BLaER1 (cell line): ENCODE data around the gene AP5B1.
"Not testable (repeated sequence)": the region's sequence is repeated elsewhere in the genome, so short reads cannot be mapped to it uniquely, and the experiment has no call there.

ENCODE experiments used
- H3K27ac ChIP-seq: shearing (Covaris generic); formaldehyde crosslinking; 2 replicates; pipeline ENCODE4 v1.8.1; 2022
- H3K27me3 ChIP-seq: shearing (Covaris generic); formaldehyde crosslinking; 2 replicates; pipeline ENCODE4 v1.8.1; 2022
- H3K36me3 ChIP-seq: shearing (Covaris generic); formaldehyde crosslinking; 2 replicates; pipeline ENCODE4 v1.8.1; 2022
- H3K4me1 ChIP-seq: shearing (Covaris generic); formaldehyde crosslinking; 2 replicates; pipeline ENCODE4 v1.8.1; 2022
- H3K4me2 ChIP-seq: shearing (Covaris generic); formaldehyde crosslinking; 2 replicates; pipeline ENCODE4 v1.8.1; 2022
- H3K4me3 ChIP-seq: shearing (Covaris generic); formaldehyde crosslinking; 2 replicates; pipeline ENCODE4 v1.8.1; 2022
- H3K9ac ChIP-seq: shearing (Covaris generic); formaldehyde crosslinking; 2 replicates; pipeline ENCODE4 v1.8.1; 2022
- H3K9me3 ChIP-seq: shearing (Covaris generic); formaldehyde crosslinking; 2 replicates; pipeline ENCODE4 v1.8.1; 2022
- H4K20me1 ChIP-seq: shearing (Covaris generic); formaldehyde crosslinking; 2 replicates; pipeline ENCODE4 v1.8.1; 2022
- Cebpa-rat ChIP-seq: shearing (Covaris generic); IDR thresholded peaks from 2 replicates; pipeline ENCODE4 v1.8.1; 2022

AP5B1 gene

DNA sequence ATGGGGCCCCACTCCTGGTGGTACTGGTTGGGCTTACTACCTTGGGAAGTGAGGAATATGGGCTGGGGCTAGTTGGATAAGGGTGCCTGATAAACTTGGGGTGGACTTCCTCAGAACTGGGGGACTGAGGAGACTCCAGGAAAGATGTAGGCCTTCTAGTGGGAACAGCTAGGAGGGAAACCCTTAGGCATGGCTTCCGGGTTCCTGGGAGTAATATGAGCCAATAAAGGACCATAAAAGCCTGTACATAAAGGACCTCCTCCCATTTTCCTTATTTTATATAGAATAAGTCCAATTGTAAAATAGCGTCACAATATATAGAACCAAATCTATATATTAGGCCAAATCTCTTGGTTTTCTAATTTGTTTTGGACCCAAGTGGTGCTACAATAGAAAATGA is 41.8 kb downstream of the AP5B1 start:
- H3K4me3 ChIP-seq = no peak overlapping the region

DNA sequence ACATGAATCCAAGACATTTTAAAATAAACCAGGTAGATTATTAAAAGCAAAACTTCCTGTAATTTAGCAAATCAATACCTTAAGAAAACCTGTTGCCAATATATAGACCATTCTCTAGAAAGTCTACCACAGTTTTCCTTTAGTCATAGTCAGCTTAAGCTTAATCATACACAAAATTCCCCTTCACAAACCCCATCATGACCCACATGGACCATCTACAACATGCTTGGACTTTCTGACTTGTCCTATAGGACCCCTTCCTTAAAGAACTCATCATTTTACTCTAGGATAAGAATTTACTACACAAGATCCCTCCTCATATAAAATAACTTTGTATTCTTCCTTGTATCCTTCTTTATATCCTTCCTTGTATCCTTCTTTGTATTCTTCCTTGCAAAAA is 44.0 kb downstream of the AP5B1 start:
- TF ChIP-seq Cebpa-rat = no peak
- Histone ChIP-seq H3K36me3 (no peaks in the 10 kb centered on the region), H3K27me3 (no peaks in the 10 kb centered on the region), H3K9ac (no peak overlapping the region), H3K4me1 (no peaks in the 10 kb centered on the region), H4K20me1 (no peaks in the 10 kb centered on the region), H3K9me3 (peaks cover 43% of the 10 kb centered on the region), H3K4me3 (no peak overlapping the region), H3K27ac (no peak overlapping the region), H3K4me2 (no peak overlapping the region)

More for the DNA sequence above, 41.8 kb downstream of the AP5B1 start:
- Histone ChIP-seq H4K20me1 (no peaks in the 10 kb centered on the region), H3K36me3 (no peaks in the 10 kb centered on the region), H3K4me1 (no peaks in the 10 kb centered on the region), H3K27ac (no peak overlapping the region), H3K4me2 (no peak overlapping the region), H3K9me3 (peaks cover 35% of the 10 kb centered on the region), H3K9ac (no peak overlapping the region), H3K27me3 (no peaks in the 10 kb centered on the region)
- no peak for TF ChIP-seq Cebpa-rat

DNA sequence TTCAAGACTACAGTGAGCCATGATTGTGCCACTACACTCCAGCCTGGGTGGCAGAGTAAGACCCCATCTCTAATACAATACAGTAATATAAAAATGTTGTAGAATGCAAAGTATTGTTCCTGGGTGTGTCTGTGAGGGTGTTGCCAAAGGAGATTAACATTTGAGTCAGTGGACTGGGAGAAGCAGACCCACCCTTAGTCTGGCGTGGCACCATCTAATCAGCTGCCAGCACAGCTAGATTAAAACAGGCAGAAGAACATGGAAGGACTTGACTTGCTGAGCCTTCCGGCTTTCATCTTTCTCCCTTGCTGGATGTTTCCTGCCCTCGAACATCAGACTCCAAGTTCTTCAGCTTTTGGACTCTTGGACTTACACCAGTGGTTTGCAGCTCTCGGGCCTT is 45.7 kb downstream of the AP5B1 start:
- H4K20me1 ChIP-seq, H3K4me2 ChIP-seq, H3K9ac ChIP-seq, H3K4me3 ChIP-seq, H3K27me3 ChIP-seq, H3K27ac ChIP-seq, H3K36me3 ChIP-seq, H3K4me1 ChIP-seq: not testable (repeated sequence)
- H3K9me3 ChIP-seq = peaks cover 47% of the 10 kb centered on the region

DNA sequence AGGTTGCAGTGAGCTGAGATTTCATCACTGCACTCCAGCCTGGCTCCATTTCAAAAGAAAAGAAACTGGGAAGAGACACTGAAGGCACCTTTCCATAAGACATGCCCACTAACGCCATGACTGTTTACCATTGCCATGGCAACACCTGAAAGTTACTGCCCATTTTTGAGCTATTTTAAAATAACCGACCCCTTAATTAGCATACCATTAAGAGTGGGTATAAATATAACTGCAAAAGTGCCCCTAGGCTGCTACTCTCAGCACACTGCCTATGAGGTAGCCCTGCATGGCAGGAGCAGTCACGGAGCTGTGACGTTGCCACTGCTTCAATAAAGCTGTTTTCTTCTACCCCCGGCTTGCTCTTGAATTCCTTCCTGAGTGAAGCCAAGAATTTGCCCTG is 50.3 kb downstream of the AP5B1 start:
- Histone ChIP-seq H3K9me3 (peaks cover 12% of the 10 kb centered on the region), H3K9ac (no peak overlapping the region), H3K4me2 (no peak overlapping the region), H3K27me3 (no peaks in the 10 kb centered on the region), H3K36me3 (no peaks in the 10 kb centered on the region), H3K27ac (no peak overlapping the region), H4K20me1 (no peaks in the 10 kb centered on the region), H3K4me1 (no peaks in the 10 kb centered on the region), H3K4me3 (no peak overlapping the region)
- no peak for TF ChIP-seq Cebpa-rat

- Histone ChIP-seq H3K27me3 (no peaks in the 10 kb centered on the region), H3K4me1 (no peaks in the 10 kb centered on the region), H3K9ac (no peak overlapping the region), H3K4me2 (no peak overlapping the region), H3K27ac (no peak overlapping the region), H3K9me3 (peaks cover 12% of the 10 kb centered on the region), H3K4me3 (no peak overlapping the region), H3K36me3 (no peaks in the 10 kb centered on the region), H4K20me1 (no peaks in the 10 kb centered on the region)
- no peak for TF ChIP-seq Cebpa-rat
Measured at GRCh38 chr11:65727865-65728264, 52.9 kb downstream of the AP5B1 start.

GRCh38 chr11:65726660-65727059 is 54.1 kb downstream of the AP5B1 start:
- Histone ChIP-seq H3K36me3 (no peaks in the 10 kb centered on the region), H3K4me2 (no peak overlapping the region), H3K9me3 (peaks cover 2% of the 10 kb centered on the region), H4K20me1 (no peaks in the 10 kb centered on the region), H3K9ac (no peak overlapping the region), H3K27me3 (no peaks in the 10 kb centered on the region), H3K4me1 (0 out of 2 replicates have a peak, but pooled peaks cover under 1% of the 10 kb centered on the region), H3K4me3 (no peak overlapping the region), H3K27ac (no peak overlapping the region)
- TF ChIP-seq Cebpa-rat = no peak
